ENCODE results near the gene AWAT2. TPM values are rescaled to one million over a fixed set of nuclear protein-coding genes. Genes with fewer than 3 reads are reported as not detected.

The AWAT2 gene
- total RNA-seq, 1 donor from 2014 or later, result not detected

DNA sequence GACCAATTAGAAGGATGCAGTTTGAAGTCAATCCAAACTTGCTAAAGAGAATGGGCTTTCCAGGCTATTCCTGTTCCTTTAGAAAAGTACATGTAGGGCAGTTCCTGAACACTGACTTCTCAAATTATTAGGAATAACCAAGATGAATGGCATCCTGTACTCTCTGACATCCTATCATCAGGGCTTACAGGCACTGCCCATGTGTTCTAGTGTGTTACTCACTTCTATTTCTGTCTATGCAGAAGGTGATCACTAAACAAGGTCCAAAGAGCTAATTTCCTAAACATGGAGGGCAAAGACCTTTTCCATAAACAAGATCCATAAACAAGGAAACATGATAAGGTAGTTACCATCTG, 53.6 kb downstream of the AWAT2 start:
- Histone ChIP-seq H3K4me3 (no peak overlapping the region), H3K27me3 (no peaks in the 10 kb centered on the region), H3K4me1 (no peaks in the 10 kb centered on the region), H3K27ac (no peak overlapping the region), H3K36me3 (no peaks in the 10 kb centered on the region), H3K9me3 (no peaks in the 10 kb centered on the region)
- DNase-seq (ENCODE audit: low spot score in 2 of 2), result no peak
- TF ChIP-seq, protein P1, sequence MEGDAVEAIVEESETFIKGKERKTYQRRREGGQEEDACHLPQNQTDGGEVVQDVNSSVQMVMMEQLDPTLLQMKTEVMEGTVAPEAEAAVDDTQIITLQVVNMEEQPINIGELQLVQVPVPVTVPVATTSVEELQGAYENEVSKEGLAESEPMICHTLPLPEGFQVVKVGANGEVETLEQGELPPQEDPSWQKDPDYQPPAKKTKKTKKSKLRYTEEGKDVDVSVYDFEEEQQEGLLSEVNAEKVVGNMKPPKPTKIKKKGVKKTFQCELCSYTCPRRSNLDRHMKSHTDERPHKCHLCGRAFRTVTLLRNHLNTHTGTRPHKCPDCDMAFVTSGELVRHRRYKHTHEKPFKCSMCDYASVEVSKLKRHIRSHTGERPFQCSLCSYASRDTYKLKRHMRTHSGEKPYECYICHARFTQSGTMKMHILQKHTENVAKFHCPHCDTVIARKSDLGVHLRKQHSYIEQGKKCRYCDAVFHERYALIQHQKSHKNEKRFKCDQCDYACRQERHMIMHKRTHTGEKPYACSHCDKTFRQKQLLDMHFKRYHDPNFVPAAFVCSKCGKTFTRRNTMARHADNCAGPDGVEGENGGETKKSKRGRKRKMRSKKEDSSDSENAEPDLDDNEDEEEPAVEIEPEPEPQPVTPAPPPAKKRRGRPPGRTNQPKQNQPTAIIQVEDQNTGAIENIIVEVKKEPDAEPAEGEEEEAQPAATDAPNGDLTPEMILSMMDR (IDR thresholded peaks at IDR 0.05), result no peak
- intact Hi-C loops (cut with DNase I), result no loop called here

DNA sequence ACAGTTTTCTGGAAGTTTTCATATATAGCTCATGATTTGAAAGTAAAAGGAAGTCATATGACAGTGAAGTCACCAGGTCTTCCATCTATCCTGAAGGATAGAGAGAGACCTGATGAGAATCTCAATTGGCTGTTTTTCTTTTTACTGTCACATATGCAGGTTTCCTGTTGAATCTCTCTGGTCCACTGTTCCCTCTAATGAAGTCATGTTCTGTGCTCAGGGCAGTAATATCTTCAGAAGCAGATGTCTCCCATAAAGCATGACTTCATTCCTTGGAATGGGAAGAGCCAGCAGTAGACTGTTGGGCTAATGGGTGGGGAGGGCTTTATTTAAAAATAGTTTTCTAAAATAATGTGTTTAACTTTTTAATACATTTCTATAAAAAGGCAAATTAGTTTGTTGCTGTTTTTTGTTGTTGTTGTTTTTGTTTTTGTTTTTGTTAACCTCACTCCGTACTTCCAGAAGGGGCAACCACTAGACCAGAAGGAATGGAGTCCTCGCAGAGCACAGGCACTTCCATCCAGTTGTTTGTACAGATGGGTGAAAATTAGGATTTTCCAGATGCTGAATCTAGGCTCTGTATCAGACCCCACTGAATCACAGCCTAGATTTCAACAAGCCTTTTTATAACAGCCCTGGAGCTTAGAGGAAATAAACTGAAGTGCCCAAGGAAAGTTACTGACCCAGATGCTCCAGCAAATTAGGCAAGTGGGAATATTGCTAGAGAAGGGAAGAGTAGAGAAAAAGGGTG, 54.2 kb downstream of the AWAT2 start:
- Histone ChIP-seq H3K27ac (no peak overlapping the region), H3K27me3 (no peaks in the 10 kb centered on the region), H3K9me3 (no peaks in the 10 kb centered on the region), H3K4me3 (no peak overlapping the region), H3K36me3 (no peaks in the 10 kb centered on the region), H3K4me1 (no peaks in the 10 kb centered on the region)
- intact Hi-C loops (cut with DNase I), result no loop called here
- no peak for DNase-seq (ENCODE audit: low spot score in 2 of 2)
- TF ChIP-seq, protein P1 (IDR thresholded peaks at IDR 0.05), result no peak

DNA sequence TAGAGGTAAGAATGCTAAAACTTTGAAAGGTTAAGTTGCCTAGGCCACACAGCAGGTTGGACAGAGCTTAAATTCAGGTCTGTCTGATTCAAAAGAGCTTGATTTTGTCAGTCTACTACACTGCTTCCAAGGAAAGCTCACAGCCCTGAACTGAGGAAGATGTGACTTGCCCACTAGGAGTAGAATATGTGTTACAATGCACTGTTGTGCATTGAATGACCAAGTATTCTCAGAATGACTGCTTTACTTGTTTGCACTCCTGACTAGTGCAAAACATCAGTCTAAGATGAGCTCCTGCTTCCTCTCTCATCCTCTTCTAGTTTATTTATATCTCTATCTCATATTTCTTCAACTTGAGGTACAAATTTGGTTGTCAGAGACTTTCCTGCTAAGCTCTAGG, 56.2 kb downstream of the AWAT2 start:
- H3K27me3 ChIP-seq, result no peaks in the 10 kb centered on the region
- H3K4me1 ChIP-seq, result no peaks in the 10 kb centered on the region
- no peak for DNase-seq (ENCODE audit: low spot score in 2 of 2)
- no peaks in the 10 kb centered on the region for H3K36me3 ChIP-seq
- no peaks in the 10 kb centered on the region for H3K9me3 ChIP-seq
- intact Hi-C loops (cut with DNase I), result no loop called here
- H3K4me3 ChIP-seq, result no peak overlapping the region
- no peak overlapping the region for H3K27ac ChIP-seq
- TF ChIP-seq, protein P1 (IDR thresholded peaks at IDR 0.05), result no peak

DNA sequence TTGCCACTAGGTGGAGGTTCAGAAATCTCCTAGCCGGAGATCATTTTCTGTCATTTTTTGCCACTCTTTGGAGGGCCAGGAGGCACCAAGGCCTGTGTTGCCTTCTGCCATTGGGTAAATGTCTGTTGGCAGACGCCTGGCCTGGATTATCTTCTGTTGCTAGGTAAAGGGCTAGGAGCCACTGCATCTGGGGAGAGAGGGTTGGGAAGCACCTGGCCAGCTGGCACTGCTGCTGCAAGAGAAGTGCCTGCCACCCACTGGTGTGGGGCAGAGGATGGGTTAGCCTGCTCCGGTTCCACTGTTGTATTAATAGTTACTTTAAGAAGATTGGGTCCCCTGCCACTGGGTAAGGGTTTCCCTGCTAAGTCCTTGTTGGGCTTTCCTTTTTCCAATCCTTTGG, 58.1 kb downstream of the AWAT2 start:
- H3K4me1 ChIP-seq, result no peaks in the 10 kb centered on the region

More for the DNA sequence above, 58.1 kb downstream of the AWAT2 start:
- no peak overlapping the region for H3K27ac ChIP-seq
- H3K9me3 ChIP-seq, result no peaks in the 10 kb centered on the region
- H3K4me3 ChIP-seq, result no peak overlapping the region
- TF ChIP-seq, protein P1 (IDR thresholded peaks at IDR 0.05), result no peak
- DNase-seq (ENCODE audit: low spot score in 2 of 2), result no peak
- H3K27me3 ChIP-seq, result no peaks in the 10 kb centered on the region
- intact Hi-C loops (cut with DNase I), result no loop called here
- H3K36me3 ChIP-seq, result no peaks in the 10 kb centered on the region

Other genes with a start within 250 kb of the AWAT2 start
- not detected for gene OTUD6A, start 12.5 kb upstream of the AWAT2 start, total RNA-seq
- 20.1 TPM for gene IGBP1, start 83.5 kb upstream of the AWAT2 start, total RNA-seq
- not detected for gene DGAT2L6, start 127.5 kb upstream of the AWAT2 start, total RNA-seq
- not detected for gene AWAT1, start 184.7 kb upstream of the AWAT2 start, total RNA-seq
- 1.3 TPM for gene P2RY4, start 210.3 kb upstream of the AWAT2 start, total RNA-seq
- gene ARR3, start 218.4 kb upstream of the AWAT2 start, total RNA-seq, result not detected
- gene RAB41, start 232.2 kb upstream of the AWAT2 start, total RNA-seq, result not detected
- gene PDZD11, start 240.0 kb upstream of the AWAT2 start, total RNA-seq, result 17.8 TPM
- not detected for gene KIF4A, start 240.2 kb upstream of the AWAT2 start, total RNA-seq